HCEC 1CT (cell line): Measurements from ENCODE around the gene TBC1D2B.
"Not testable (repeated sequence)": the region's sequence is repeated elsewhere in the genome, so short reads cannot be mapped to it uniquely, and the experiment has no call there.

ENCODE experiments used
- DNase-seq: peaks from one replicate; pipeline ENCODE4 v3.0.0-alpha.2; 2017

The TBC1D2B gene

DNA sequence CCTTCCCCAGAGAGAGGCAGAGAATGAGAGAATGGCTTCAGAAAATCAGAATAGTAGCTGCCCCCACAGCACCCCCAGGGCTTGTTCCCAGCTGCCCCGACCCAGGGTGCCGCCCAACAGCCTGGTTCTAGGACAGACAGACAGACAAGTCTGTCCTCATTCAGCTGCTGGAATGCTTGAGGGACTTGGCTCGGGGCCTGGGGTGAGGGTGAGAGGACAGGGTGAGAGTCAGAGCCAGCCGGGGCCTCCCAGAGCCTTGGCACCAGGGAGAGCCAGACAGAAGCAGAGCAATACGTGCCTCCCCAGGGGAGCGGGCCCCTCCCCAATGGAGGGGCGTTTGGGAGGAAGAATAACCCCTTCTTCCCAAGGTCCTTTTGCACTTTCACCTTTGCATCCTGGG lies 105.6 kb downstream of the TBC1D2B start:
- not testable (repeated sequence) for DNase-seq

DNA sequence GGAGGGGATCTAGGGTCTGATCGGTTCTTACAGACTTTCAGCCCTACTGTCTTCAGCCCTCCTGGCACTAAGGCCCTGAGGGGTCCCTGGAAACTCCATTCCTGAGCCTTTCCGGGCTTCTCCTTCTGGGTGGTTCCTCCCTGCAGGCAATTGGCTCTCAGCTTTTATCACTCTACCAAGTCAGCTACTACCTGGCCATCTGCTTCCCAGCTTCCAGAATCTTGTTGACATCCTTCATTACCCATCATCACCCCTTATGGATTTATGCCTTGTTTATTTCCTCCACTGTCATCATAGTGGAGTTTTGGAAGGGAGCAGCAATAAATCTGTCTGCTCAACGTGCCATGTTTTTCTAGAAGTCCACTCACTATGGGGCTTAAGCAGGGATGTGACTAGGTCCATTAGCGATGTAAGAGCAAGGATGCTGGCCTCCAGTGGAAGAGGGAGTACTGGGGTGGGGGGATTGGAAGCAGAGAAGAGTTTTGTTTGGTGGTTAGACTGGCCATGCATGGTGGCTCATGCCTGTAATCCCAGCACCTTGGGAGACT lies 106.6 kb downstream of the TBC1D2B start:
- DNase-seq = not testable (repeated sequence)

DNA sequence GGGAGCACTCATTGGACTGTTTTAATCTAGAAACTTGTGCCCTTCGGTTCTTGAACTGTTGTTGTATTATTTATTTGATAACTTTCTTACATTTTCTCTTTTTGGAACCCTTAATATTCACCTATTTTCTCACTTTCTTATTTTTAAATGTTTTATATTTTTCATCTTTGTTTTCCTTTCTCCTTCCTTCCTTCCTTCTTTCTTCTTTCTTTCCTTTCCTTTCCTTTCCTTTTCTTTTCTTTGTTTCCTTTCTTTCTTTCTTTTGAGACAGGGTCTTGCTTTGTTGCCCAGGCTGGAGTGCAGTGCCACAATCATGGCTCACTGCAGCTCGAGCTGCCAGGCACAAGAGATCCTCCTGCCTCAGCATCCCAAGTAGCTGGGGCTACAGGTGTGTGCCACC lies 108.5 kb downstream of the TBC1D2B start:
- no peak for DNase-seq

DNA sequence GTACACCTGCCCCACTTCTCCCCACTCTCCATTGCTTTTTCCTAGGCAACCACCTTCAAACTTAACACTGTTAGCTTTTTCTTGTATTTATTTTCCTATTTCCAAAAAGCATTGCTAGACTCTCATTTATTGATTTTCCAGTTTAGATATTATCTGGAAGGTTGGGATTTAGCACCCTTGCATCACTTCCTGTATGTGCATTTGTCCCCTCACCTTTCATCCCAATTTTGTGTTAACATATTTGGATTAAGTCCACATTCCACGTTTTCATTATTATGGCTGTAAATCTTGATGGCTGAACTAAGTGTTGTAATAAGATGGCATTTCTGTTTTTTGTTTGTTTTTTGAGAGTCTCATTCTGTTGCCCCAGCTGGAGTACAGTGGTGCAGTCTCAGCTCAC lies 109.7 kb downstream of the TBC1D2B start:
- no peak for DNase-seq

DNA sequence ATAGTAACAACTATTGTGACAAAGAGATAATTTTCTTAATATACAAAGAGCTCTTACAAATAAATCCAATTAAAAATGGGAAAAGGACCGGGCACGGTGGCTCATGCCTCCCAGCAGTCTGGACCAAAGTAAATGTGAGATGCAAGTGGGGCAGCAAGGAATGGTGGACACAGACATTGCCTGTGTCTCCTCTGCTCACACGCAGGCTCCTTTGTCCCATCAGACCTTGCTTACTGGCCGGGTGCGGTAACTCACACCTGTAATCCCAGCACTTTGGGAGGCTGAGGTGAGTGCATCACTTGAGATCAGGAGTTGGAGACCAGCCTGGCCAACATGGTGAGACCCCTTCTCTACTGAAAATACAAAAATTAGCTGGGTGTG lies 110.3 kb downstream of the TBC1D2B start:
- DNase-seq = not testable (repeated sequence)

DNA sequence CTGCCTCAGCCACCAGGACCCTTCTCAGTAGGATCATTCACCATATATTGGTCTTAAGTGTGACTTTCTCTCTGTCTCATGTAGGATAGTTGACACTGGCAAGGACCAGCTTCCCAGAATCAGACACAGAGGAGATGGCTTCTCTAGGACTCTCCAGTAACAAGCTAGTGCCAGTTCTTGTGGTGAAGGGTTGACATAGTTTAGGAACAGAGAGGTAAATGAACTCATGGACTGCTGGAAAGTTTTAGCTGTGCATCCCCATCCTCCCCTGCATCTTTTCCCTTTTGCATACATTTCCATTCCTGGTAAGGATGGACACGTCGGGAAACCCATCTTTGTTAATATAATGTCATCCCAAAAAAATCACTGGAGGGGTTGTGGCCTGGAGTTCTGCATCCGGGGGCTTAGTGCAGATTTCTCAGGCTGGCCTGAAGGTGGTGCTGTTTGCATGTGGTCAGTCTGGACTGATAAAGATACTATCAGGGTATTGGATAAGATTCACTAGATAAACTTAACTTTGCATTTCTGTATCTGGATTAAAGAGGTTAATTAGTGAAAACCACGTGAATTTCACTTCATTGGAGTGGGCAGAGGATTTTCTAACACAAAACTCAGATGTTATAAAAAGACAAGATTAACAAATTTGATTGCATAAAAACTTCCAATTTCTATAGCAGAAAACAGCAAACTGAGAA lies 110.8 kb downstream of the TBC1D2B start:
- peak; percentile 54 for DNase-seq

DNA sequence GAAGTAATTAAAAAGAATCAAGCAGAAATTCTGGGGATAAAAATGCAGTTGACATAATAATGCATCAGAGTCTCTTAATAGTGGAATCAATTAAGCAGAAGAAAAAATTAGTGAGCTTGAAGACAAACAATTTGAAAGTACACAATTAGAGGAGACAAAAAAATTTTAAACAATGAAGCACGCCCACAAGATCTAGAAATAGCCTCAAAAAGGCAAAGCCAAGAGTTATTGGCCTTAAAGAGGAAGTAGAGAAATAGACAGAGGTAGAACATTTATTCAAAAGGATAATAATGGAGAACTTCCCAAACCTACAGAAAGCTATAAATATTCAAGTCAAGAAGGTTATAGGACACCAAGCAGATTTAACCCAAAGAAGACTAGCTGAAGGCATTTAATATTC lies 113.3 kb downstream of the TBC1D2B start:
- DNase-seq = no peak

DNA sequence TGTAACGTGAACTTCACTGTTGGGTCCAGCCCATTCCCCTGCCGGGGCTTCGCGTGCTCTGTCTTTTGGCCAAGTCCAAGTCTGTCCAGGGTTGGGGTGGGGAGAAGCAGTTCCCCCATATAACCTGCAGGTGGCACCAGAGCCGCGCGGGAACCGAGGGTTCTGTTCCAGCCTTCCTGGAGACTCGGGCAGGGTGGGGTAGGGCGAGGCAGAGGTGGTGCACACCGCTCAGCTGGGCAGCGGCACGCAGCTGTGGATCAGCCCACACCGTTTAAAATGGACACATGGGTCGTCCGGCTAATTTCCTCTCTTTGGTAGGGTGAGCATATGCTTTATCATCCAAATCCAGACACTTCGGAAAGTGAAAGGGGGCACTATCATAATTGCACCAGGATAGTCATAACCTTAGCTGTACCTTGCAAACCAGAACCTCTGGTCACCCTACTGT lies 118.1 kb downstream of the TBC1D2B start:
- peak; percentile 23 for DNase-seq

DNA sequence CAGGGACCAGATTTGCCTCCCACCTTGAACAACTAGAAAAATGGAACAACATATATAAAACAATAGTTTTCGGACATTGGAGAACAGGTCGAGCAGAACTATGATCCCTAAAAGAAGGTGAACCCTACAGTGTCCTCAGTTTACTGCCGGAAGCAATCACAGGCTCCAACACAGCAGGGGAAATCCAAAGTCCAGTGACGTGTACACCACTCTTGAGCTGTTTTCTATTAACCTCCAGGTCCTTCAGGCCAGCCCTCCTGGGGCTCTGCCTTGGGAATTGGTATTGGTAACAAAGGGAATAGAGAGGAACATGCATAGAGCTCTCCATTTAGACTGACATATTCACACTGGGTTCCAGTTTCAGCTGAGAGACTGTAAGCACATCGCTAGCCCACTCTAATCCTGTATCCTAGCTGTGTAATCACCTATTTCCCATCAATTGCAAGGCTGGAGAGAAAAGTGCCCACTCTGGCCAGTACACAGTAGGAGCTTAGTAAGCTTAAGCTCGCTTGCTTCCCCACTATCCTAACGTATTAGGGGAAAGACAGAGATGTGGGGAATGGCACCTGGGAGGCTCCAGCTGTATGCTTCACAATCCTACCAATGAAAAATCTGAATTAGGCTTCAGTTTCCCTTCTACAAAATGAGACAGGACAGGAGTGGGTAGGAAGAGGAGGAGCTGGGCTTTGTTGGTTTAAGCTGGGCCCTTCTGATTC lies 118.6 kb downstream of the TBC1D2B start:
- DNase-seq = not testable (repeated sequence)

DNA sequence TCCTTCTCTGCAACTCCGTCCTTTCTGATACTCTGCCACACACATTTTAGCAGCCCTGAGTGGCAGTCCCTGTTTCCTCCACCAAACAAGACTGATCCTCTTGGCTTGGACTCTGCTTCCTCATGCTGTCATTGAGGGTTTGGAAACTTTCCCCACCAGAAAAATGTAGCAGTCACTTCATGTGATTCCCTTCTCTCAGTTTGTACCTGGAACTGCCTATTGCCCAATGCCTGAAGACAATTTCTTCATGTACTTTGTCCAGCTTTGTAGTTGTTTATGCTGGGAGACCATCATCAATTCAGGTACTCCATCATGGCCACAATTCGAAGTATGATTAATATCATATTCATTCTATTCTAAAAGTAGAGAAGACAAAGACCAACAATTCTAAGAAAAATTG lies 119.5 kb downstream of the TBC1D2B start:
- not testable (repeated sequence) for DNase-seq

DNA sequence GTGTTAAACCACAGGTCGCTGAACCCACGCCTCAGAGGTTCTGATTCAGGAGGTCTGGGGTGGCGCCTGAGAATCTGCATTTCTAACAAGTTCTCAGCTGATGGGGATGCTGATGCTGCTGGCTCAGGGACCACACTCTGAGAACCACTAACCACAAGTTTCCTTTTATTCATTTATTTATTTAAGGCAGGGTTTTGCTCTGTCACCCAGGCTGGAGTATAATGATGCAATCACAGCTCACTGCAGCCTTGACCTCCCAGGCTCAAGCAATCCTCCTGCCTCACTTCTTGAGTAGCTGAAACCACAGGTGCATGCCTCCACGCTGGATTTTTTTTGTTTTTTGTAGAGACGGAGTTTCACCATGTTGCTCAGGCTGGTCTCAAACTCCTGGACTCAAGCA lies 123.6 kb downstream of the TBC1D2B start:
- DNase-seq = peak; percentile 43

DNA sequence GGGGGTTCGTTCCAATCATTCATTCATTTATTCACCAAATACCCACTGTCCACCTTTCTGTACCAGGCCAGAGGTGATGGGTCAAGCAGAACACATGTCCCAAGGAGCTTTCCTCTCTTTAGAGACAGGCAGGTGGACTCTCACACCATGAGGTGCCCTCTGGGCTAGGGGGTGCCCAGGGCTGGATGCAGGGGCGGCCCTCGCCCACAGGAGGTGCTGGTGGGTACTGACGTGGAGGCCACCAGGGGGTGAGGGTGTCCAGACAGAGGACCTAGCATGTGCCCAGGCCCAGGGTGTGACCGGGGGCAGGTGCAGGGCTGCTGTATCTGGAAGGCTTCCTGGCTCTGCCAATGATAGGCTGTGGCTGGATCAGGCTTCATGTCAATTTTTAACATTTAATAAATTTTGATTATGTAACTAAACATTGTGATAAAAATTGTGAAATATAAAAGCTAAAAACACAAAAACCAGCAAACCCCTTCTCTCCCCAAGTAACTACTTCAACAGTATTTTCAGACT lies 124.5 kb downstream of the TBC1D2B start:
- DNase-seq = not testable (repeated sequence)

DNA sequence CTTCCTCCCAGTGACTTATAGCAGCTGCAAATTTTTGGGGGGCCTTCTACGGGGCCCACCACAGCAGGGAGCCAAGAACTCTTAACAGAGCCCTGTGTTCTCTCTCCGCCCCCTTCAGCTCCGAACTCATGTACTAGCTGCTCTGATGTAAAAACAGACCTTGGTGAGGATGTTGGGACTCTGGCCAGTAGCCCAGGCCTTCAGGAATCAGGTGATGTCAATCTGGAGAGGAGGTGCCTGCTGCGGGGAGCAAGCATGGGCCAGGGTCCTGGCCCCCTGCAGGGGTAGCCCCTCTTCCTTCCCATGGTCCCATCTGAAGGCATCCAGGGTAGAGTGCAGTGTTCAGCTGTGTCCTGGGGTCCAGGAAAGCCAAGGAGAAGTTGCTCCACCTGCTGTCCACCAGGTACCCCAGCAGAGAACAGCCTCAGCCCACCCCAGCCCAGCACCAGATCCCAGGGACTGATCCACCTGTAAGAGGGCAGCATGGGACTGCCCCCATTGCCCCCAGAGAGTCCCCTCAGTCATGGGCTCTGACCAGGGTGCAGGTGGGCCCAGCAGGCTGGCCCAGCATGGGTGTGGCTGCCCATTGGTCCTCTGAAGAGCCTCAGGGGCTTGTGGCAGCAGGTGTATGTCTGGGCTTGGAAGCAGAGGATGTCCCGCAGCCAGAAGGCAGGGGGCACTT lies 126.3 kb downstream of the TBC1D2B start:
- not testable (repeated sequence) for DNase-seq

DNA sequence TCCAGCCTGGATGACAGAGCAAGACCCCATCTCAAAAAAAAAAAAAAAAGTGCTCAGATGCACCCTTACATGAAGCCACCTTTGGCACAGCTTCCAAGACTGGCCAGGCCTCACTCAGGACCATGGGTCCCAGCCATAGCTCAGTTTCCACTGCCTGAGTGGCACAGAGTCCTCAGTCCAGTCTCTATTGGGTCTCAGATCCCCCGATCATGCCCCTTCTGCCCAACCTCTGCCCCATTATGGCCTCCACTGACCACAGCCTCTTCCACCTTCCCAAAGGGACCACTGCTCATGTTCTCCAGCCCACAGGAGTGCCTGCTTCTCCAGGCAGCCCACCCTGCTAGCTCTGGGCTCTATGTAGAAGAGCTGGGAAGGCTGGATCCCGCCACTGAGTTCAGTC lies 127.0 kb downstream of the TBC1D2B start:
- DNase-seq = not testable (repeated sequence)

DNA sequence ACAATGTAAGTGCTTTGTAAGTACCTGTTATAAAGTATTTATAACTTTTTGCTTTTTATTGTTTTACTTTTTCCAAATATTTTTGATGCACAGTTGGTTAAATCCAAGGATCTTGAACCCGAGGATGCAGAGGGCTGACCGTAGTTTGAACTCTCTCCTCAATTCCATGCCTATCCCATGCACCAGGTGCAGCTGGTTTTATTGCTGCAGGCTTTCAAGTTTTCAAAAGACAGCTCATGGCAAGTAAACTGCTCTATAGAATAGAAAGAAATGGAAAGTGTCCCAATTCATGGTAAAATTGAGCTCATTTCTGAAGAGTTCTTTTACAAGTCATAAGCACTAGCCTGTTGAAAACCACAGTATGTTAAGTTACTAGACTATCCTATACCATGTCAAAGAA lies 131.9 kb downstream of the TBC1D2B start:
- DNase-seq = no peak
